Suppressor macrophage (primary cell): ENCODE measurements around the gene ALG3.
A peak's percentile ranks its signal among the peaks of the same experiment; 100 is the strongest.

Experiments used
- DNase-seq, 4 experiments: peaks; one replicate each; pipeline ENCODE4 v3.0.0-alpha.2; 2020 to 2022

The ALG3 gene

GRCh38 chr3:184234671-184235380, 13.9 kb downstream of the ALG3 start:
- no peak for DNase-seq

GRCh38 chr3:184234224-184234623, 14.5 kb downstream of the ALG3 start:
- peak in 2 of 4 experiments; percentile 30 to 47 for DNase-seq

- DNase-seq: no peak
Measured at GRCh38 chr3:184233127-184233843, 15.5 kb downstream of the ALG3 start.

GRCh38 chr3:184231671-184232070, 17.1 kb downstream of the ALG3 start:
- DNase-seq: no peak

GRCh38 chr3:184230603-184231528, 17.9 kb downstream of the ALG3 start:
- DNase-seq: peak in 1 of 4 experiments; percentile 22

- DNase-seq: peak in 1 of 4 experiments; percentile 13
Measured at GRCh38 chr3:184230081-184230602, 18.6 kb downstream of the ALG3 start.

- peak; percentile 38 to 70 (median 50) for DNase-seq
Measured at GRCh38 chr3:184229394-184230080, 19.2 kb downstream of the ALG3 start, which contains the start of gene VWA5B2. VWA5B2 (plus strand) TSS chr3:184229585; CDS start chr3:184230529, 944 bp downstream.

- DNase-seq: no peak
Measured at GRCh38 chr3:184228376-184229137, 20.2 kb downstream of the ALG3 start.

- DNase-seq: peak; percentile 51 to 67 (median 56)
Measured at GRCh38 chr3:184227481-184227935, 21.3 kb downstream of the ALG3 start.

- DNase-seq: no peak
Measured at GRCh38 chr3:184223946-184224345, 24.8 kb downstream of the ALG3 start.

- DNase-seq: no peak
Measured at GRCh38 chr3:184222521-184222920, 26.2 kb downstream of the ALG3 start.

GRCh38 chr3:184218814-184219213, 29.9 kb downstream of the ALG3 start:
- no peak for DNase-seq

- DNase-seq: no peak
Measured at GRCh38 chr3:184211718-184212117, 37.0 kb downstream of the ALG3 start.

- no peak for DNase-seq
Measured at GRCh38 chr3:184211297-184211696, 37.5 kb downstream of the ALG3 start.

GRCh38 chr3:184209146-184209923, 39.4 kb downstream of the ALG3 start:
- no peak for DNase-seq

- DNase-seq: no peak
Measured at GRCh38 chr3:184203526-184203925, 45.2 kb downstream of the ALG3 start.

- DNase-seq: no peak
Measured at GRCh38 chr3:184200825-184201224, 47.9 kb downstream of the ALG3 start.

GRCh38 chr3:184198509-184198908, 50.3 kb downstream of the ALG3 start:
- no peak for DNase-seq

- no peak for DNase-seq
Measured at GRCh38 chr3:184196536-184196935, 52.2 kb downstream of the ALG3 start.

GRCh38 chr3:184193991-184194539, 54.7 kb downstream of the ALG3 start:
- no peak for DNase-seq
